Neural progenitor cell (in vitro differentiated cells): ENCODE data around the gene NKX2-4. TPM values are rescaled to one million over a fixed set of nuclear protein-coding genes. Genes with fewer than 3 reads are reported as not detected.

Experiments
- DNase-seq: peaks from one replicate; pipeline ENCODE4 v3.0.0-alpha.2; 2016; ENCODE audit warnings: low spot score
- H2AFZ ChIP-seq: fragments of 200-600 bp; sonication (generic); replicated peaks from 2 replicates; pipeline ENCODE4 v1.6.1; 2016; ENCODE audit warnings: antibody characterized with exemption
- H3F3A ChIP-seq: fragments of 200-600 bp; sonication (generic); 2 replicates; pipeline ENCODE4 v1.6.1; 2016; ENCODE audit warnings: antibody characterized with exemption, low read depth
- H3K27ac ChIP-seq: fragments of 200-600 bp; sonication (generic); 2 replicates; pipeline ENCODE4 v1.5.1; 2016; ENCODE audit warnings: mild to moderate bottlenecking
- H3K27me3 ChIP-seq: fragments of 200-600 bp; sonication (generic); 2 replicates; pipeline ENCODE4 v1.6.1; 2016; ENCODE audit warnings: mild to moderate bottlenecking, moderate library complexity
- H3K36me3 ChIP-seq: fragments of 200-600 bp; sonication (generic); 2 replicates; pipeline ENCODE4 v1.5.1; 2016
- H3K4me1 ChIP-seq: fragments of 200-600 bp; sonication (generic); 2 replicates; pipeline ENCODE4 v1.6.1; 2016; ENCODE audit warnings: mixed run types
- H3K4me2 ChIP-seq: fragments of 200-600 bp; sonication (generic); 2 replicates; pipeline ENCODE4 v1.6.1; 2016
- H3K4me3 ChIP-seq: fragments of 200-600 bp; sonication (generic); 2 replicates; pipeline ENCODE4 v1.5.1; 2016
- H3K79me2 ChIP-seq: fragments of 200-600 bp; sonication (generic); 2 replicates; pipeline ENCODE4 v1.6.1; 2016; ENCODE audit warnings: low read depth
- H3K9ac ChIP-seq: fragments of 200-600 bp; sonication (generic); 2 replicates; pipeline ENCODE4 v1.6.1; 2016
- H3K9me3 ChIP-seq: fragments of 200-600 bp; sonication (generic); 2 replicates; pipeline ENCODE4 v1.5.1; 2016; ENCODE audit warnings: low read depth
- H4K20me1 ChIP-seq: fragments of 200-600 bp; sonication (generic); 2 replicates; pipeline ENCODE4 v1.6.1; 2016; ENCODE audit warnings: low read depth
- H3K27ac Mint-ChIP-seq: 3 replicates; pipeline ENCODE4 v1.8.0; 2021; ENCODE audit warnings: mixed read lengths
- H3K27me3 Mint-ChIP-seq: 2 replicates; pipeline ENCODE4 v1.8.0; 2022; ENCODE audit warnings: low read depth, mild to moderate bottlenecking, inconsistent platforms, moderate library complexity, mixed read lengths; ENCODE audit not compliant: insufficient read depth
- H3K36me3 Mint-ChIP-seq: 3 replicates; pipeline ENCODE4 v1.8.0; 2021; ENCODE audit warnings: mixed read lengths
- H3K4me1 Mint-ChIP-seq: 3 replicates; pipeline ENCODE4 v1.8.0; 2021; ENCODE audit warnings: mixed read lengths
- H3K4me3 Mint-ChIP-seq: 3 replicates; pipeline ENCODE4 v1.8.0; 2021; ENCODE audit warnings: mild to moderate bottlenecking, moderate library complexity, mixed read lengths
- H3K9me3 Mint-ChIP-seq: 3 replicates; pipeline ENCODE4 v1.8.0; 2020; ENCODE audit warnings: mixed read lengths
- EZH2 ChIP-seq: fragments of 200-600 bp; sonication (generic); IDR thresholded peaks from 2 replicates; pipeline ENCODE4 v1.6.1; 2017; ENCODE audit warnings: antibody characterized with exemption, mild to moderate bottlenecking, moderate library complexity
- EZH2phosphoT487 ChIP-seq: fragments of 200-600 bp; sonication (generic); IDR thresholded peaks from 2 replicates; pipeline ENCODE4 v1.6.1; 2017; ENCODE audit warnings: antibody characterized with exemption
- small RNA-seq: library from RNA; depleted of rRNA; stranded (forward); fragments of <200 nt; gene quantifications from one replicate; pipeline ENCODE3, GENCODE V24; 2015
- total RNA-seq: library from RNA; depleted of rRNA; stranded (reverse); fragments of >200 nt; gene quantifications from 2 replicates; pipeline ENCODE4 v1.2.3, GENCODE V29; 2015; ENCODE audit warnings: low replicate concordance
- TF ChIP-seq, protein P1 (sequence below): fragments of 200-600 bp; sonication (generic); IDR thresholded peaks from 2 replicates; pipeline ENCODE4 v1.5.1; 2017; ENCODE audit warnings: antibody characterized with exemption, mild to moderate bottlenecking

Gene NKX2-4
- total RNA-seq, 1 donor from 2014 or later: not detected

DNA sequence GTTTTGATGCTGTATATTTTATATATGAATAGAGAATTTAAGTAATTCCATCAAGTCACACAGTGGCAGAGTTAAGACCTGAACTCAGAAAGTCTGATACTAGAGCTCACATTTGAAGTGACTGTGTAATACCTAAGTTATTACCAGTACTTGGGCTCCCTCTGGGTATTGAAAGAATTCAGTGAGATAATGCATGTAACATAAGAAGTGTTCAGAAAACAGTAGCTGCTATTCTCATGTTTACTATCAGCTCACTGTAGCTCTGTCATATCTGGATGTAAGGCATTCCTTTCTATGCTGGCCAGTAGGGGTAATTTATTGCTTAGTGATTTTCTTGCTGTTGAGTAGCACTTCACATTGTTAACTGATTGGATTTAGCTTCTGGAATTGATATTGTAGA, 44.6 kb downstream of the NKX2-4 start:
- peaks cover 21% of the 10 kb centered on the region for H3K36me3 Mint-ChIP-seq
- no peaks in the 10 kb centered on the region for H3K4me1 ChIP-seq
- no peak overlapping the region for H3K27ac ChIP-seq
- H3K9ac ChIP-seq: no peak overlapping the region
- H3K36me3 ChIP-seq: peaks cover 29% of the 10 kb centered on the region
- H4K20me1 ChIP-seq: no peaks in the 10 kb centered on the region
- no peaks in the 10 kb centered on the region for H3K9me3 Mint-ChIP-seq
- no peaks in the 10 kb centered on the region for H3K27me3 ChIP-seq
- H3K27me3 Mint-ChIP-seq: peaks cover 2% of the 10 kb centered on the region
- H3K9me3 ChIP-seq: no peaks in the 10 kb centered on the region
- H3F3A ChIP-seq: peaks cover 5% of the 10 kb centered on the region
- no peak for DNase-seq
- peaks cover 6% of the 10 kb centered on the region for H3K79me2 ChIP-seq
- peaks cover 2% of the 10 kb centered on the region for H3K4me1 Mint-ChIP-seq
- no peak overlapping the region for H3K4me3 Mint-ChIP-seq
- H3K4me3 ChIP-seq: no peak overlapping the region
- no peak overlapping the region for H3K27ac Mint-ChIP-seq
- no peak overlapping the region for H3K4me2 ChIP-seq
- H2AFZ ChIP-seq: no peak overlapping the region
- TF ChIP-seq, protein P1, sequence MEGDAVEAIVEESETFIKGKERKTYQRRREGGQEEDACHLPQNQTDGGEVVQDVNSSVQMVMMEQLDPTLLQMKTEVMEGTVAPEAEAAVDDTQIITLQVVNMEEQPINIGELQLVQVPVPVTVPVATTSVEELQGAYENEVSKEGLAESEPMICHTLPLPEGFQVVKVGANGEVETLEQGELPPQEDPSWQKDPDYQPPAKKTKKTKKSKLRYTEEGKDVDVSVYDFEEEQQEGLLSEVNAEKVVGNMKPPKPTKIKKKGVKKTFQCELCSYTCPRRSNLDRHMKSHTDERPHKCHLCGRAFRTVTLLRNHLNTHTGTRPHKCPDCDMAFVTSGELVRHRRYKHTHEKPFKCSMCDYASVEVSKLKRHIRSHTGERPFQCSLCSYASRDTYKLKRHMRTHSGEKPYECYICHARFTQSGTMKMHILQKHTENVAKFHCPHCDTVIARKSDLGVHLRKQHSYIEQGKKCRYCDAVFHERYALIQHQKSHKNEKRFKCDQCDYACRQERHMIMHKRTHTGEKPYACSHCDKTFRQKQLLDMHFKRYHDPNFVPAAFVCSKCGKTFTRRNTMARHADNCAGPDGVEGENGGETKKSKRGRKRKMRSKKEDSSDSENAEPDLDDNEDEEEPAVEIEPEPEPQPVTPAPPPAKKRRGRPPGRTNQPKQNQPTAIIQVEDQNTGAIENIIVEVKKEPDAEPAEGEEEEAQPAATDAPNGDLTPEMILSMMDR: no peak
- TF ChIP-seq EZH2phosphoT487 (no peak), EZH2 (no peak)

Small RNA genes lying within 50 kb of the gene (small RNA-seq; reads per million reads assigned to genes)
- not detected for gene RN7SKP140

Other genes starting within 250 kb of the NKX2-4 start
- 170 and 239 TPM in 2 replicates for gene XRN2, start 94.2 kb downstream of the NKX2-4 start, total RNA-seq
- not detected in 2 replicates for gene NKX2-2, start 116.5 kb upstream of the NKX2-4 start, total RNA-seq